OCI-LY1 (cell line): ENCODE results near the gene ZNF710.

Source experiments
- CTCF ChIP-seq: fragments of 200-600 bp; sonication (generic), shearing (Covaris generic); IDR thresholded peaks from 2 replicates; pipeline ENCODE4 v1.5.1; 2017; ENCODE audit warnings: mild to moderate bottlenecking, antibody characterized with exemption, low read length, moderate library complexity, mixed read lengths
- EZH2 ChIP-seq: fragments of 200-600 bp; sonication (generic), shearing (Covaris generic); IDR thresholded peaks from 2 replicates; pipeline ENCODE4 v1.8.0; 2017; ENCODE audit warnings: borderline replicate concordance, mixed run types, mild to moderate bottlenecking, antibody characterized with exemption, low read length, moderate library complexity, mixed read lengths

- TF ChIP-seq CTCF (no peak), EZH2 (no peak)
Measured at GRCh38 chr15:90059208-90059985, 58.3 kb downstream of the ZNF710 start.
